ENCODE data around the gene CLPSL1.

GRCh38 chr6:35735452-35735851 is 45.4 kb upstream of the CLPSL1 start:
- TF ChIP-seq POLR2AphosphoS5 (IDR thresholded peaks at IDR 0.05; ENCODE audit: low read depth, low read length) (no peak), POLR2A (IDR thresholded peaks at IDR 0.05; ENCODE audit: low read depth, low read length) (no peak)

Measured in GM12892 (cell line).